AG10803 (cell line): ENCODE results near the gene PCDHGA2.
"Not testable (repeated sequence)": the region's sequence is repeated elsewhere in the genome, so short reads cannot be mapped to it uniquely, and the experiment has no call there.

ENCODE experiments used
- DNase-seq: peaks from one replicate; pipeline ENCODE4 v3.0.0; 2010; ENCODE audit warnings: low read depth
- H3K4me3 ChIP-seq: 2 replicates; pipeline ENCODE4 v1.5.1; 2011; ENCODE audit warnings: mild to moderate bottlenecking, low read length, control low read depth
- CTCF ChIP-seq: conservative IDR thresholded peaks from 2 replicates; pipeline ENCODE4 v1.5.1; 2011; ENCODE audit warnings: mild to moderate bottlenecking, low read length, control low read depth, inconsistent platforms

The PCDHGA2 gene

GRCh38 chr5:141319699-141320098, 18.9 kb upstream of the PCDHGA2 start:
- peak overlapping the region; percentile 85 for H3K4me3 ChIP-seq
- no peak for TF ChIP-seq CTCF
- DNase-seq, result no peak

GRCh38 chr5:141320225-141321169, 18.1 kb upstream of the PCDHGA2 start, which contains the start of gene TAF7:
Gene TAF7, minus strand, starts transcription at chr5:141320784. Its CDS starts 740 bp downstream, at chr5:141320044.
- peak; percentile 93 for DNase-seq
- peak; percentile 88 for TF ChIP-seq CTCF
- H3K4me3 ChIP-seq, result peak within 1 kb of the TSS; percentile 85

- no peak for DNase-seq
- no peak overlapping the region for H3K4me3 ChIP-seq
- no peak for TF ChIP-seq CTCF
These were observed 16.3 kb upstream of the PCDHGA2 start for GRCh38 chr5:141322261-141322660.

GRCh38 chr5:141326088-141326854, 12.3 kb upstream of the PCDHGA2 start:
- TF ChIP-seq CTCF, result peak; percentile 87
- peak overlapping the region; percentile 71 for H3K4me3 ChIP-seq
- DNase-seq, result peak; percentile 73

- no peak for DNase-seq
- TF ChIP-seq CTCF, result no peak
- H3K4me3 ChIP-seq, result no peak overlapping the region
These were observed 10.3 kb upstream of the PCDHGA2 start for GRCh38 chr5:141328231-141328630.

GRCh38 chr5:141330299-141331080, 8.1 kb upstream of the PCDHGA2 start, which contains the start of gene PCDHGA1:
Gene PCDHGA1, plus strand, starts transcription at chr5:141330514.
- peak; percentile 72 for TF ChIP-seq CTCF
- H3K4me3 ChIP-seq, result peak within 1 kb of the TSS; percentile 62
- peak; percentile 70 for DNase-seq

GRCh38 chr5:141332571-141332970, 6.0 kb upstream of the PCDHGA2 start:
- not testable (repeated sequence) for H3K4me3 ChIP-seq, DNase-seq

GRCh38 chr5:141340781-141341354, 2.3 kb downstream of the PCDHGA2 start:
- DNase-seq, H3K4me3 ChIP-seq: not testable (repeated sequence)
